GOT3 (cell line): Measurements from ENCODE around the gene TNFAIP2.

ENCODE experiments used
- DNase-seq: peaks from one replicate; lab custom pipeline; 2025; ENCODE audit warnings: mixed read lengths; lab: John Stamatoyannopoulos, UW

Gene TNFAIP2

DNA sequence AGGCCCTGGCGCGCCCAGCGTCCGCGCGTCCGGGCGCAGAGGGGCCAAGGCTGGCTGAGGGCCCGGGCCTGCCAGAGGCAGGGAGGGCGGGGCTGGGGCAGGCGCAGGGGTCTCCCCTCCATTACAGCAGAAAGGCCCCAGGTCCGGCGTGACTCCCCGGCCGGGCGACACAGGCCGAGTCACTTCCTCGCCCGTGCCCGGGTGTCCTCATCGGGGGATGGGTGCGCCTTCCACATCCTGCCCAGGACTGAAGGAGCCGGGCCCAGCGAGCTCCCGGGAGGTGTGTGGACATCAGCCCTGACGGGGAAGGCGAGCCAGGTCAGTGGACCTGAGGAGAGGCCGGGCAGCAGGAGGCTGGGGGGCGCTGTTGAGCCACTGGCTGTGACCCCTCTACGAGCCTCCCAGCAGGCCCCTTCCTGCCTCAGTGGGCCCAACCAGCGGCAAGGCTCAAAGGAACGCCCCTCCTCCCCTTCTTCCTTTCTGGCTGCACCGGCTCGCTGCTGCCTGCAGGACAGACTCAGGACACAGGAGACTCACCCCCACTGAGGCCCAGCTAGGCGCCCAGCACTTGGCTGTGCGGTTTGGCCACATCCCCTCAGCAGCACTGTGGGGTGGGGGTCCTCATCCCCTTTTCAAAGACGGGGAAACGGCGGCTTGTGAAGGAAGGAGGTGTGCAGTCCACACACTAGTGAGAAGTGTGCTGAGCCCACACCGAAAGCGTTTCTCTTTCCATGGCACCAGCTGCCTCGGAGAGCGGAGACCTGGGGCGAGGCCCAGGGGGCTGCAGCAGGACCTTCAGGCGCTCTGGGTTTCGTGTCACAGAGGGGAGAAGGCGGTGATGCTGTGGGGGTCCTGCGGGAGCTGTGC is 606 bp downstream of the TNFAIP2 start:
- no peak for DNase-seq

DNA sequence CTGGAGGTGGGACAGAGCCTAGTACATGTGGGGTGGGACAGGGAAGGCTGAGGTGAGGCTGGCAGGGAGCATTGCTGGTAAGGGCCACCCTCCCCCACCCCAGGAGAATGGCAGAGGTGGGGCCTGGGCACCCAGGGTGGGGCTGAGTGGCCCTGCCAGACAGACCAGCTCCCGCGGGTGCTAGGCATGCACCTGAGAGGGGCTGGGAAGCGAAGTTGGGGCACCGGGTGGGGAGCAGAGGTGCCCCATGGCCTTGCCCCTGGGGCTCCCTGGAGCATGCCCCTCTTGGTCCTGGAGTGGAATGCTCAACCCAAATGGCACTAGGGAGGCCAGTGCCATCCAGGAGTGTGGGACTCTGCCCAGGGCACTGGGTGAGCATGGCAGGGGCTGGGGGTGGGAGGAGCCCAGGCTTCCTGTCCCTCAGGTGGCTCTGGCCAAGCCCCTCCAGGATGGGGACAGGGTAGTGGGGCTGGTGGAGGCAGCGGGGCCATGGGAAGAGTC is 1.3 kb downstream of the TNFAIP2 start:
- no peak for DNase-seq

DNA sequence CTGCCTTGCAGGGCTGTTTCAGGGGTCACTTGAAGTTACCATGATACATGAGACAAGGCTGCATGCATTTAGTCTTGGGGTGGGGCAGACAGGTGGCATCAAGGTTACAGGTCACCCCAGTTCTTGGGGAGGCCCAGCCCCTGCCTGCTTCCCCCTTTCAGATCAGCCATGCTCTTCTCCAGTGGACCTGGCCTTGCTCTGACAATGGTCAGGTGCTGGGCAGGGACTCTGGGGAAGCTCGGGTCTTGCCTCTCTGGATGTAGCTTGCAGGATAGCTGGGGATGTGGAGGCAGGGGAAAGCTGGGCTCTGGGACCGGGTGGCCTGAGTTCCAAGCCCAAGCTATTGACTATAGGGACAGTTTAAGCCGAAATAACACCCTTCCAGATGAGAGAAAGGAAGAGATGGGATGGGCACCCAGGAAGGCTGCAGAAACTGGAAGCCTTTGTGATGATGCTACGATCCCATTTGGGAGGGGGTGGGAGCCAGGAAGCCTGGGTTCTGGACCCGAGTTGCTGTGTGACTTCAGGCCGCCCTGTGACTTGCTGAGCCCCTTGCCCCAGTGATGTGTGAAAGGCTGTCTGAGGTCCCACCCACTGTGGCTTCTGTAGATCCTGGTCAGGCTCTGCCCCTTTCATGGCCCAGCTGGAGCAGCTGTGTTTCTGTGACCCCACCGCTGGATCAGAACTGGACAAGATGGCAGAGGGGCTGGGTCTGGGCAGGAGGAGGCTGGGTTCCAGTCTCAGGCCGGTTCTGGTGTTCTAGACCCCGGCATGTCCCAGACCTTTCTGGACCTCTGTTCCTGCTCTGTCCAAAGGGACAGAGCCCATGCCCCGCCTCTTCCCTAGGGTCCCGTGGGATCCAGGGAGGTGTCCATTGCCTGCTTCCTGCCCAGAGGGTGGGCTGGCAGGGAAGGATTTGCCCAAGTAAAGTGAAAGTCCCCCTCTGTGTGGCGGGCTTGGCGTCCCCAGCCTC is 2.1 kb downstream of the TNFAIP2 start:
- no peak for DNase-seq

DNA sequence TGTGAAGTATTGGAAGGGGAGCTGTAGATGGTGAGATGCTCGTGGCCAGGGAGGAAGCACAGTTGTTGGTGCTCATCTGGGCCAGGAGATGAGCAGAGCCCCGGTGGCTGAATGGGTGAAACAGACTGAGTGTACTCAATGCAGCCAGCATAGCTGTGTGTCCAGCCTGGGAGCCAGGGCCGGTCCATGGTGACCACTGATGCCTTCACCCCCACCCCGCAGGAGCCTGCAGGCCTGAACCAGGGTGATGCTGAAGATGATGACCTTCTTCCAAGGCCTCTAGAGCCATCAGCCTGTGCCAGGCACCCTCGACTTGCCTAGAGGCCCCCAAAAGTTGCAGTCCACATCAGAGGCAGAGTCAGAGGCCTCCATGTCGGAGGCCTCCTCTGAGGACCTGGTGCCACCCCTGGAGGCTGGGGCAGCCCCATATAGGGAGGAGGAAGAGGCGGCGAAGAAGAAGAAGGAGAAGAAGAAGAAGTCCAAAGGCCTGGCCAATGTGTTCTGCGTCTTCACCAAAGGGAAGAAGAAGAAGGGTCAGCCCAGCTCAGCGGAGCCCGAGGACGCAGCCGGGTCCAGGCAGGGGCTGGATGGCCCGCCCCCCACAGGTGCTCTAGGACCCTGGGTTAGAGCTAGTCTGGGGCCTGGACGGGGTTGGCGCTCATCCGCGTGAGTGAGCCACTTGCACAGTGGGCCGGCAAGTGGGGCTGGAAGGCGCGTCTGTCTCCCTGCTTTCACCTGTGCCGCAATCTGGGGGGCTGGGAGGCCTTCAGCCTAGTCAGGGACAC is 3.0 kb downstream of the TNFAIP2 start:
- no peak for DNase-seq

DNA sequence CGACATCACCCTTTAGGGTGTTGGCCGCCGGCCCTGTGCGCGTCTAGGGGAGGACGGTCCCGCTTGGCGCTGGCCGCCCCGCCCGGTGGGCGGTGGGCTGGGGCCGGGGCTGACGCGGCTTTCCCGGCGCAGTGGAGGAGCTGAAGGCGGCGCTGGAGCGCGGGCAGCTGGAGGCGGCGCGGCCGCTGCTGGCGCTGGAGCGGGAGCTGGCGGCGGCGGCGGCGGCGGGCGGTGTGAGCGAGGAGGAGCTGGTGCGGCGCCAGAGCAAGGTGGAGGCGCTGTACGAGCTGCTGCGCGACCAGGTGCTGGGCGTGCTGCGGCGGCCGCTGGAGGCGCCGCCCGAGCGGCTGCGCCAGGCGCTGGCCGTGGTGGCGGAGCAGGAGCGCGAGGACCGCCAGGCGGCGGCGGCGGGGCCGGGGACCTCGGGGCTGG is 3.6 kb downstream of the TNFAIP2 start:
- no peak for DNase-seq

DNA sequence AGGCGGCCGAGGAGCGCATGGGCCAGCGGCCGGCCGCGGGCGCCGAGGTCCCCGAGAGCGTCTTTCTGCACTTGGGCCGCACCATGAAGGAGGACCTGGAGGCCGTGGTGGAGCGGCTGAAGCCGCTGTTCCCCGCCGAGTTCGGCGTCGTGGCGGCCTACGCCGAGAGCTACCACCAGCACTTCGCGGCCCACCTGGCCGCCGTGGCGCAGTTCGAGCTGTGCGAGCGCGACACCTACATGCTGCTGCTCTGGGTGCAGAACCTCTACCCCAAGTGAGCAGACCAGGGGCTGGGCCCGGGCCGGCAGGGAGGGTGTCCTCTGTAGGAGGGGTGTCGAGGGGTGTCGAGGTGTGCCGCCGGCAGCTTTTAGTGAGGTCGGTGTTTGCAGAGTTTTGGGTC is 4.1 kb downstream of the TNFAIP2 start:
- DNase-seq, result no peak

DNA sequence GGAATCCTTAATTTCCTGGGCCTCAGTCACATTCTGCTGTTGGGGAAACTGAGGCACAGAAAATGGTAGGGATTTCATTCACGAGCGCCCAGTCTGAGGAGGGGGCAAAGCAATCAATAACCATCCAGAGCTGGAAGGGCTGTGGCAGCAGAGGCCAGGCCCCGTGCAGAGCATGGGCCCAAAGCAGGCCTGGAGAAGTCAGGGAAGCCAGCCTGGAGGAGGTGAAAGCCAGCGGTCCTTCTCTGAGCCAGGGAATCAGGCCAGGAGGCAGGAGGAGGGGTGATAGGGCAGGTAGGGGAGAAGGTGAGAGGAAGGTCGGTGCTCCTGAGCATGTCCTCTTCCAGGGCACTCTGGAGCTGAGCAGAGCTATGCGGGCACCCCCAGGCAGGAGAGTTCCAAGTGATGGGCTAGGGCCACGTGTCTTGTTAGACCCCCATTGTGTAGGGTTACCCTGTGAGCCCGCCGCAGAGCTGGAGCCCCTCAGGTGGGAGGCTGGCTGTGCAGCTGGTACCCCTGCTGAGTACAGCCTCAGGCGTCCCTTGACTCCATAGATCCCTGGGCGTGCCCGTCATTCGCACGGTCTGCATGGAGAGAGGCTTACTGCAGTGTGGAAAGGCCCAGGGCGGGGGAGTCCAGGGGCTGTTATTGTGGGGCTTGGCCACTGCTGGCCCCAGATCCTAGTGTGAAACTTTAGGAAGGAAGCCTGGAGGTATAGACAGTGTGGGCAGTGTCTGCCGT is 4.8 kb downstream of the TNFAIP2 start:
- DNase-seq, result no peak

DNA sequence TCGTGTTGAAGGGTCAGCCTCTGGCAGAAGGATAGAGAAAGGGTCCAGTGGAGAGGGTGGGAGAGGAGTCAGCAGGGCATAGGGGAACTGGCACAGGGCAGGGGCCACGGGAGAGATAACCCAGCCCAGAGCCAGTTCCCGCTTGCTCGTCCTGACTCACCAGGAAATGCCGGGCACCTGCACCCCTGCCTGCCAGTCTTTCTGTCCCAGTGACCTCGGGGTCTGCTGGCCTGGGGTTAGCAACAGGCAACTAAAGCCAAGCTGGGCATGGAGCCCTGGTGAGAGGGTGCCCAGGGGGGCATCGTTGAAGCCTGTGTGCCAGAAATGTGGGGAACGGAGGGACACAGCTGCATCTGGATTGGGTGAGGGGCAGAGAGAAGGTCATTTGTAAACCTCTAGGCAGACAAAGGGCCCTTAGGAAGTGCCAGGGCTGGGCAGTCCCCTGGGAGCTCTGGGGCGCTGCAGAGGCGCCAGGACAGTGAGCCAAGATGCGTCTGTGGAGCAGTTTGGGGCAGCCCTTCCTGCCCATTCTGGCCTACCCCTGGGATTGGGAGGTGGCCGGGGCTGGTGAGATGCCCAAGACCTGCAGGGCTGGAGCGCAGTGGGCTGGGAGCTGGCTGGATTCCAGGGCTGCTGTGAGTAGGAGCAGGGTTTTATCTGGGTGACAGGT is 5.5 kb downstream of the TNFAIP2 start:
- DNase-seq, result no peak

DNA sequence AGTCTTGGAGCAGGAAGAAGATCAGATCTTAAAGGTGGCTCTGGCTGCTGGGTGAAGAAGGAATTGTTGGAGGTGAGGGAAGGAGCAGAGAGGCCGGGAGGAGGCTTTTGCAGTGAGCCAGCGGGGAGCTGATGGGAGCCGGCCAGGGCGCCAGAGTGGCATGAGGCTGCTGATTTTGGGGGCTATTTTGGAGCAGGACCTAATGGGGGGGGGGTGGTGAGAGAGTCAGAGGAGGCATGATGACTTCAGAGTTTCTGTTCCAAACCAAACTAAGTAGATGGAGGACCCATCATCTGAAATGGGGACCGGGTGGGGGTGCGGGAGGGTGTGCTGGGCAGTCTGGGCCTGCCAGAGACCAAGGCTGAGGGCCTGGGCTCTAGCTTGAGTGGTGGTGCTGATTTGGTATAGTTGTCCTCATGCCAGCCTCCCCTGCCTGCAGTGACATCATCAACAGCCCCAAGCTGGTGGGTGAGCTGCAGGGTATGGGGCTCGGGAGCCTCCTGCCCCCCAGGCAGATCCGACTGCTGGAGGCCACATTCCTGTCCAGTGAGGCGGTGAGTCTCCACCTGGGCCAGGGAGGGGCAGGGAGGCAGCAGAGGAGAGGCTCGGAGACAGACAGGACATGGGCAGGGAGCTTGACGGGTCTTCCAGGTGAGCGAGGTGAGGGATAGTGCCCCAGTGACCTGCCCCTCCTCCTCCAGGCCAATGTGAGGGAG is 6.2 kb downstream of the TNFAIP2 start:
- no peak for DNase-seq

DNA sequence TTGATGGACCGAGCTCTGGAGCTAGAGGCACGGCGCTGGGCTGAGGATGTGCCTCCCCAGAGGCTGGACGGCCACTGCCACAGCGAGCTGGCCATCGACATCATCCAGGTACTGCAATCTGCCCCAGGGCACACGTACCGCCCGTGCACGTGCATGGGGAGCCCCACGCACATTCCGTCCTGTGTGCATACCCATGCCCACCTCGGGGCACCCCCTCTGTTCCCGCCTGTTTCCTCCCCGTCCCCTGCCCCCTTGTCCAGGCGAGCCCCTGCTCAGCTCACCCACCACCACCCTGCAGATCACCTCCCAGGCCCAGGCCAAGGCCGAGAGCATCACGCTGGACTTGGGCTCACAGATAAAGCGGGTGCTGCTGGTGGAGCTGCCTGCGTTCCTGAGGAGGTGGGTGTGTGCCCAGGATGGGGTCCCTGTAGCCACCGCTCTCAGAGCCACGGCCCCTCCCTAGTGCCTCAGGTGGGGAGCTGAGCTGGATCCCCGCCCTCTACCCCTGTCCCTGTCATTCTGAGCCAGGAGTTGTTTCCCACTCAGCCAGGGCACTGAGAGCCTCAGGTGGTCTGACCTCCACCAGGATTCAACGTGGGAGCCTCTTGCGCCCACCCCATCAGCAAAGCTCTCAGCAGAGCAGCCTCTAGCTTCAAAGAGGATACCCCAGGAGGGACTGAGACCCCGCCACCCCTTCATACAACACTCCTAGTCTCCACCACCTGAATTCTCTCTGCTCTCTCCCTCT is 6.9 kb downstream of the TNFAIP2 start:
- no peak for DNase-seq

DNA sequence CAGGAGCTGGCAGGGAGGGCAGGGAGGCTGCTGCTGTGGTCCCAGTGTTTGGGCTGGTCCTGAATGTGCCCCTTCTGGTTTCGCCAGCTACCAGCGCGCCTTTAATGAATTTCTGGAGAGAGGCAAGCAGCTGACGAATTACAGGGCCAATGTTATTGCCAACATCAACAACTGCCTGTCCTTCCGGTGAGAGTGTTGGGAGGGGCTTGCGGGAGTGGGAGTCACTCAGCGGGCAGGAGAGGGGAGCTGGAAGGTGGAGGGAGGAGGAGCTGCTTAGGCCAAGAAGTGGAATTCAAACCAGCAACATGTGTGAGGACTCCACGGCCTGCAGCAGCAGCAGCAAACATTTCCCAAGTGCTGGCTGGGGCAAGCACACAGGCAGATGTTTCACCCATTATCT is 7.7 kb downstream of the TNFAIP2 start:
- no peak for DNase-seq

DNA sequence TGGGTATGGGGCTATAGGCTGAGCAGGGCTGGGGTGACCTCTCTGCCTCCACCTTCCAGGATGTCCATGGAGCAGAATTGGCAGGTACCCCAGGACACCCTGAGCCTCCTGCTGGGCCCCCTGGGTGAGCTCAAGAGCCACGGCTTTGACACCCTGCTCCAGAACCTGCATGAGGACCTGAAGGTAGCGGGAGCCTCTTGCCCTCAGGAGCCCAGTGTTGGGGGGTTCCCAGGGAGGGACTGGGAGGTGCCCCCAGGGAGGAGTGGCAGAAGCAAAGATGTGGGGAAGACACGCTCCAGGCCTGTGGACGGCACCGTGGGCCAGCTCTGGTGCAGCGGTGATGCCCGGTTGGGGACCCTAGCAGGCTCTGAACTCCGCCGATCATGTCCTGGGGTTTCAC is 8.3 kb downstream of the TNFAIP2 start:
- DNase-seq, result no peak

DNA sequence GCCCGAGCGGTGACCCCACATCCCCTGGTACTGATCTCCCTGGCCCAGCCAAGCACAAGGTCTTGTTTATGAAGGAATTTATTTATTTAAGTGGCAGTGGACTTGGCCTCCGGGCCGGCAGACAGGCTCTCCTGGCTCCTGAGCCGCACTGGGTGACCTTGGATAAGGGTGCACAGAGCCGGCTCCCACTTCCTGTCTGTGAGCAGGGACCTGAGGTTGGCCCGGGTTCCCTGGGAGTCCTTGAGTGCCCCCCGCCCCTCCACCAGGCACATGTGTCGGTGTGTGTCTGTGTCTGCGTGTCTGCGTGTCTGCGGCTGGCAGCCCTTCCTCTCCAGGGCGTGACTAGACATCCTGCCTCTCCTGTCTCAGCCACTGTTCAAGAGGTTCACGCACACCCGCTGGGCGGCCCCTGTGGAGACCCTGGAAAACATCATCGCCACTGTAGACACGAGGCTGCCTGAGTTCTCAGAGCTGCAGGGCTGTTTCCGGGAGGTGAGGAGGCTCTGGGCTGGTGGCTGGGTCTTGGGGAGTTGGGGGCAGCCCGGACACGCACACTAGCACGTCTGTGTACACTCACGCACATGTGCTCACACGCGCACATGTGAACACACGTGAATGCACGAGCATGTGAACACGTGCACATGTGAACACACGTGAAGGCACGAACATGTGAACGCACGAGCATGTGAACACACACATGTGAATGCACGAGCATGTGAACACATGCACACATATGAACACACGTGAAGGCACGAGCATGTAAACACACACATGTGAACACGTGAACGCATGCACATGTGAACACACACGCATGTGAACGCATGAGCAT is 9.3 kb downstream of the TNFAIP2 start:
- DNase-seq, result no peak

DNA sequence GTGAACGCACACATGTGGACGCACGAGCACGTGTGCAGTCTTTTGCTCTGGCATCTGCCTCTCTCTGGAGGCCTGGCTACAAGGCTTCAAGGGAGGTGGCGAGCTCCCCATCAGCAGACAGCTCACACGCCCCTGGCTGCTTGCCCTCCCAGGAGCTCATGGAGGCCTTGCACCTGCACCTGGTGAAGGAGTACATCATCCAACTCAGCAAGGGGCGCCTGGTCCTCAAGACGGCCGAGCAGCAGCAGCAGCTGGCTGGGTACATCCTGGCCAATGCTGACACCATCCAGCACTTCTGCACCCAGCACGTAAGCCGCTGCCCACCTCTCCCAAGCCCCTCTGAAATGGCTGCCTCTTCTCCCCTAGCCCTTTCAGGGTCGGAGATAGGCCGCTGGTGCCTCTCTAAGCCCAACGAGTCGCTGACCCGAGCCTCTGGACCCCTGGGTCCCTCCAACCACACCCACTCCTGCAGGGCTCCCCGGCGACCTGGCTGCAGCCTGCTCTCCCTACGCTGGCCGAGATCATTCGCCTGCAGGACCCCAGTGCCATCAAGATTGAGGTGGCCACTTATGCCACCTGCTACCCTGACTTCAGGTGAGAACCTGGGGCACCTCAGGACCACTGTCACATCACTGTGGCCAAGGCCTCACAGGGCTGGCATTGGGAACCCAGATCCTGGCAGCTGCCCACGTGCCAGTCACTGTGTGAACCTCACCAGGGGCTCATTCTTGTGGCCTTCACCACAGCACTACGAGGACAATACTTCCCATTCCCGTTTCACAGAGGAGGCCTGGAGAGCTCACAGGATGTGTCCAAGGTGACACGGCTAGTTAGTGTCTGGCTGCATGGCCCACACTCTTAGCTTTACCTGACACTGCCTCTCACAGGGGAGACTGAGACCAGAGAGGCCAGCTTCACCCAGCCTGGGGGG is 10.2 kb downstream of the TNFAIP2 start:
- no peak for DNase-seq

DNA sequence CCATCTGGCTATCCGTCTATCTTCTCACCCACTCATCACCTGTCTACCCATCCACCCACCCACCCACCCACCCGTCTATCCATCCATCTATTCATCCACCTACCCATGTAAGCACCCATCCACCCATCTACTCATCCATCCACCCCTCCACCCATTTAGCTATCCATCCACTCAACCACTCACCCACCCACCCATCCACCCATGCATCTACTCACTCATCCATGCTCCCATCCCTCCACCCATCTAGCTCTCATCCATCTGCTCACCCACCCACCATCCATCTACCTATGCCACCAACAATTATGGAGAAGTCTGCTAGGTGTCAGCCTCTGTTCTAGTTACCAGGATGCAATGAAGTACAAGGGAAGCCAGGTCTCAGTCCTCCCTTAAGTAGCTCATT is 11.1 kb downstream of the TNFAIP2 start:
- no peak for DNase-seq

DNA sequence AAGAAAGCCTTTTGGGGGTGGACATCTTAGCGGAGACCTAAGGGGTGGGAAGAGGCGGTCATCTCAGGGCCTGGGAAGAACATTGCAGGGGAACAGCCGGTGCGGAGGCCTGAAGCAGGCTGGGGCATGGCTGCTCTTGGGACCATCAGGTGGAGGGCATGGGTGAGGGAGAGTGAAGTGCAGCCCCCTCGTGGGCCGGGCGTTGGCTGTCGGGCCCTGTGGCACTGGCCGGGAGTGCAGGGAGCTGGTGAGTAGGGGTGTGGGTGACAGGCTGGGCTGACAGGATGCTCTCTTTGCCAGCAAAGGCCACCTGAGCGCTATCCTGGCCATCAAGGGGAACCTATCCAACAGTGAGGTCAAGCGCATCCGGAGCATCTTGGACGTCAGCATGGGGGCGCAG is 11.7 kb downstream of the TNFAIP2 start:
- DNase-seq, result no peak
